AG10803 (cell line): Measurements from ENCODE around the gene TAF4B.

Experiments used
- DNase-seq: peaks from one replicate; pipeline ENCODE4 v3.0.0; 2010; ENCODE audit warnings: low read depth
- H3K4me3 ChIP-seq: 2 replicates; pipeline ENCODE4 v1.5.1; 2011; ENCODE audit warnings: mild to moderate bottlenecking, low read length, control low read depth
- CTCF ChIP-seq: conservative IDR thresholded peaks from 2 replicates; pipeline ENCODE4 v1.5.1; 2011; ENCODE audit warnings: mild to moderate bottlenecking, low read length, control low read depth, inconsistent platforms

Gene TAF4B

GRCh38 chr18:26271917-26272549 is 45.8 kb downstream of the TAF4B start:
- H3K4me3 ChIP-seq: no peak overlapping the region
- TF ChIP-seq CTCF: no peak
- DNase-seq: no peak

- H3K4me3 ChIP-seq: no peak overlapping the region
- DNase-seq: no peak
- TF ChIP-seq CTCF: no peak
Observed at GRCh38 chr18:26277374-26277773, 51.1 kb downstream of the TAF4B start.

- TF ChIP-seq CTCF: no peak
- DNase-seq: no peak
- H3K4me3 ChIP-seq: no peak overlapping the region
Observed at GRCh38 chr18:26279428-26279827, 53.2 kb downstream of the TAF4B start.

- TF ChIP-seq CTCF: no peak
- no peak for DNase-seq
- H3K4me3 ChIP-seq: no peak overlapping the region
Observed at GRCh38 chr18:26286008-26286407, 59.8 kb downstream of the TAF4B start.

GRCh38 chr18:26287644-26288043 is 61.4 kb downstream of the TAF4B start:
- H3K4me3 ChIP-seq: no peak overlapping the region
- DNase-seq: no peak
- no peak for TF ChIP-seq CTCF

- no peak overlapping the region for H3K4me3 ChIP-seq
- no peak for DNase-seq
- no peak for TF ChIP-seq CTCF
Observed at GRCh38 chr18:26290385-26290784, 64.1 kb downstream of the TAF4B start.

- no peak overlapping the region for H3K4me3 ChIP-seq
- no peak for DNase-seq
- TF ChIP-seq CTCF: no peak
Observed at GRCh38 chr18:26293982-26294381, 67.7 kb downstream of the TAF4B start.
